ENCODE data around the gene OPALIN. TPM values are rescaled to one million over a fixed set of nuclear protein-coding genes. Genes with fewer than 3 reads are reported as not detected.

Gene OPALIN
- total RNA-seq, 4 donors from 2014 or later: not detected

DNA sequence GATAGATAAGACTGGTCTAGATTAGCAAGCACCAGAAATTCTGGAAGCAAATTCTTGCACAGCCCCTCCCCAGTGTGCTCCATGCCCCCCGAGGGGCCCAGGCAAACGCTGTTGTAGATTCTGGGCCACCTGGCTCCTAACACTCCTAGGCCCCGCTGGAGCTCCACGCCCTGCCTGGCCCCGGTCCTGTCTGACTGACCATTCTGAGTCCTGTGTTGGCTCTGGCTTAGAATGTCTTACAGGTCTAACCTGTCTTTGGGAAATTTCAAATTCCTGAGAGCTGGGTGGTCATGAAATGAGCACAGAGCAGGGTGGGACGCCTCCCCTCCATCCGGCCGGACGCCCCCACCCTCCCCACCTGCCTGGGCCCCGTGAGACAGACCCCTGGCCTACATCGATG lies 12.6 kb upstream of the OPALIN start:
- Histone ChIP-seq H3K4me3 (no peak overlapping the region), H3K9me3 (no peaks in the 10 kb centered on the region), H3K4me1 (peaks cover 0 to 29% (median 20%) of the 10 kb centered on the region in 4 donors), H3K27ac (replicated peaks in 1 of 4) (no peak overlapping the region), H3K36me3 (no peaks in the 10 kb centered on the region), H3K27me3 (no peaks in the 10 kb centered on the region)
- 86% methylated on average over 5 of the region's 11 CpGs for WGBS
- TF ChIP-seq EP300 (IDR thresholded peaks at IDR 0.05) (no peak), POLR2AphosphoS5 (IDR thresholded peaks at IDR 0.05) (no peak), POLR2A (IDR thresholded peaks at IDR 0.05; ENCODE audit: low read depth) (no peak)
- TF ChIP-seq, protein P1, sequence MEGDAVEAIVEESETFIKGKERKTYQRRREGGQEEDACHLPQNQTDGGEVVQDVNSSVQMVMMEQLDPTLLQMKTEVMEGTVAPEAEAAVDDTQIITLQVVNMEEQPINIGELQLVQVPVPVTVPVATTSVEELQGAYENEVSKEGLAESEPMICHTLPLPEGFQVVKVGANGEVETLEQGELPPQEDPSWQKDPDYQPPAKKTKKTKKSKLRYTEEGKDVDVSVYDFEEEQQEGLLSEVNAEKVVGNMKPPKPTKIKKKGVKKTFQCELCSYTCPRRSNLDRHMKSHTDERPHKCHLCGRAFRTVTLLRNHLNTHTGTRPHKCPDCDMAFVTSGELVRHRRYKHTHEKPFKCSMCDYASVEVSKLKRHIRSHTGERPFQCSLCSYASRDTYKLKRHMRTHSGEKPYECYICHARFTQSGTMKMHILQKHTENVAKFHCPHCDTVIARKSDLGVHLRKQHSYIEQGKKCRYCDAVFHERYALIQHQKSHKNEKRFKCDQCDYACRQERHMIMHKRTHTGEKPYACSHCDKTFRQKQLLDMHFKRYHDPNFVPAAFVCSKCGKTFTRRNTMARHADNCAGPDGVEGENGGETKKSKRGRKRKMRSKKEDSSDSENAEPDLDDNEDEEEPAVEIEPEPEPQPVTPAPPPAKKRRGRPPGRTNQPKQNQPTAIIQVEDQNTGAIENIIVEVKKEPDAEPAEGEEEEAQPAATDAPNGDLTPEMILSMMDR (IDR thresholded peaks at IDR 0.05): no peak
- intact Hi-C loops (cut with DNase I): loop anchor here (10.0 kb wide), 1 partner anchor 653 kb away; no protein-coding TSS in a partner anchor
- no peak for DNase-seq (ENCODE audit: extremely low spot score)

DNA sequence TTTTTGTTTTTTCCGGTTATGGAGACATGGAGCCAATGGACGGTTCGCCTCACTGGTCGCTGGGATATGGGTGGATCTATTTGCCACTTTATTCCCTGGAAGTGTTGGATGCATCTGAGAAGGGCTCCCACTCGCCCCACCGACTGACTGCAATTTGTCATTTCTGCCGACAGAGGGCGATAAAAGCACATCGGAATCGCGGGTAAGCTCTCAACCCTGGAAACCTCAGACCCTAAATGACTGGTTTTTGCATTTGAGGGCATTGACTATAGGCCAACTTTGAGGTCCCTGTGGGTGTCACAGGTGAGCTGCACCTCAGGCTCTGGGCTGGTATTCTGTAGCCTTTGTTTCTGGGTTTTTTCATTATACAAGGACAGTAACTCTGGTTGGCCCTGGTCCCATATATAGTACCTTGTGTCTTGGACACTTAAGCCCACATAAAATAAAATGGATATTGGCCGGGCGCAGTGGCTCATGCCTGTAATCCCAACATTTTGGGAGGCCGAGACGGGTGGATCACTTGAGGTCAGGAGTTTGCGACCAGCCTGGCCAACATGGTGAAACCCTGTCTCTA lies 11.9 kb upstream of the OPALIN start:
- intact Hi-C loops (cut with DNase I): loop anchor here (10.0 kb wide), 1 partner anchor 654 kb away; no protein-coding TSS in a partner anchor
- TF ChIP-seq POLR2A (IDR thresholded peaks at IDR 0.05; ENCODE audit: low read depth) (no peak), EP300 (IDR thresholded peaks at IDR 0.05) (no peak)
- TF ChIP-seq, protein P1 (IDR thresholded peaks at IDR 0.05): peak; percentile 71 to 87 (median 71)
- DNase-seq (ENCODE audit: extremely low spot score): no peak
- no peaks in the 10 kb centered on the region for H3K9me3 ChIP-seq
- no peak overlapping the region for H3K27ac ChIP-seq (replicated peaks in 1 of 4)
- WGBS: 37% methylated on average over 13 of the region's 16 CpGs
- peaks cover 0 to 28% (median 21%) of the 10 kb centered on the region in 4 donors for H3K4me1 ChIP-seq
- H3K27me3 ChIP-seq: no peaks in the 10 kb centered on the region
- no peaks in the 10 kb centered on the region for H3K36me3 ChIP-seq
- H3K4me3 ChIP-seq: no peak overlapping the region

DNA sequence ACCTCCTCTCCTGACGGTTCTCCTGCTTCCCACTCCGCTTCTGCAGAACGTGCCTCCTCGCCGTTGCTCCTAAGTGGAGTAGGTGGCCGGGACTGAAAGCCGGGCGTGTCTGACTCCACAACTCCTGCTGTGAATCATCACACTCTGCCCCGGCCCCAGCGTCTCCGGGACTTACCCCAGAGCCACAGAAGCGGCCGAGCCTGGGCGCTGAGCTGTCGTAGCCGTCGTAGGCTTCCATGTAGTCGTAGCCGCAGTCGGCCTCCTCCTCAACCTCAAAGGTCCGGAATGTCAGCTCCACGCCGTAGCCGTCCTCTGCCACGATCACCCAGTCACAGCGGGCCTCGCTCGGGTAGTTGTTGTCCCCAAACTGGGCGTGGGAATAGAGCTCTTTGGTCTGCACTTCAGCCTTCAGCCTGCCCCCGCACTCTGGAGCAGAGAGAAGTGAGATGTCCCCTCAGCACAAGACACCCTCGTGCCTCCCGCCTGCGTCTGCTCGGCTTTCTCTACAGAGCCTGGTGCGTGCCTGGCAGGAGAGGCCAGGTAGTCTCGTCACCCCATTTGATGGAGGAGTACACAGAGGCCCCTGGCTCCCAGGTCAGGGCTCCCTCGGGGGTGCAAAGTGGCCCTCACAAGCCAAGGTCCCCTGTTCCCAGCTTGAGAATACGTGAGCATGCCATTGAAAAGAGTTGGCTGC lies 11.2 kb upstream of the OPALIN start:
- 91% methylated on average over 30 of the region's 38 CpGs for WGBS
- intact Hi-C loops (cut with DNase I): loop anchor here (10.0 kb wide), 1 partner anchor 655 kb away; no protein-coding TSS in a partner anchor
- H3K9me3 ChIP-seq: no peaks in the 10 kb centered on the region

DNA sequence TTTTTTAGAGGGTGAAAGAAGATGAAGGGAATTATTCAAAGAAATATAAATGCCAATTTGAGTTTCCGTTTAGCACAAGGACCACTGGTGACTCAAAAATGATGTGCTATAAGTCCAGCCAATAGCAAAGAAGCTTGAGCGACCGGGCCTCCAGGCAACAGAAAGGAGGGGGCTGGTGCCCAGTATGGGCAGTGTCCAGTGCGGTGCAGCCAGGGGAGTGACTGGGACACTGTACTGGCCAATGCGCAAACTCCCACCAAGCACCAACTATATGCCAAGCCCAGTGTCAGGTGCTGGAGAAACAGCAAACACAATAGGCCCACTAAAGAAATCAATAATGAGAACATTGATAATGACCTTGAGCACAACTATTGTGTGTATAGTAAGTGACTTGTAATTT lies 10.2 kb upstream of the OPALIN start:
- WGBS: 81% methylated on average over 4 of the region's 5 CpGs
- H3K36me3 ChIP-seq: no peaks in the 10 kb centered on the region
- H3K27me3 ChIP-seq: no peaks in the 10 kb centered on the region
- TF ChIP-seq, protein P1 (IDR thresholded peaks at IDR 0.05): no peak
- peaks cover 0 to 14% (median 10%) of the 10 kb centered on the region in 4 donors for H3K4me1 ChIP-seq
- intact Hi-C loops (cut with DNase I): no loop called here
- no peak overlapping the region for H3K4me3 ChIP-seq
- no peak overlapping the region for H3K27ac ChIP-seq (replicated peaks in 1 of 4)
- H3K9me3 ChIP-seq: no peaks in the 10 kb centered on the region
- DNase-seq (ENCODE audit: extremely low spot score): no peak

More for the DNA sequence above, 11.2 kb upstream of the OPALIN start:
- Histone ChIP-seq H3K4me3 (no peak overlapping the region), H3K27me3 (no peaks in the 10 kb centered on the region), H3K4me1 (peaks cover 0 to 21% (median 15%) of the 10 kb centered on the region in 4 donors), H3K27ac (replicated peaks in 1 of 4) (no peak overlapping the region), H3K36me3 (no peaks in the 10 kb centered on the region)
- TF ChIP-seq, protein P1 (IDR thresholded peaks at IDR 0.05): no peak
- TF ChIP-seq EP300 (IDR thresholded peaks at IDR 0.05) (no peak), POLR2AphosphoS5 (IDR thresholded peaks at IDR 0.05) (no peak), POLR2A (IDR thresholded peaks at IDR 0.05; ENCODE audit: low read depth) (no peak)
- no peak for DNase-seq (ENCODE audit: extremely low spot score)

Measured in esophagus muscularis mucosa (tissue), 4 donors.